ENCODE results near the gene CXXC5. TPM values are rescaled to one million over a fixed set of nuclear protein-coding genes. Genes with fewer than 3 reads are reported as not detected.

Gene CXXC5
- total RNA-seq, 1 donor from 2014 or later = 81.6 TPM

DNA sequence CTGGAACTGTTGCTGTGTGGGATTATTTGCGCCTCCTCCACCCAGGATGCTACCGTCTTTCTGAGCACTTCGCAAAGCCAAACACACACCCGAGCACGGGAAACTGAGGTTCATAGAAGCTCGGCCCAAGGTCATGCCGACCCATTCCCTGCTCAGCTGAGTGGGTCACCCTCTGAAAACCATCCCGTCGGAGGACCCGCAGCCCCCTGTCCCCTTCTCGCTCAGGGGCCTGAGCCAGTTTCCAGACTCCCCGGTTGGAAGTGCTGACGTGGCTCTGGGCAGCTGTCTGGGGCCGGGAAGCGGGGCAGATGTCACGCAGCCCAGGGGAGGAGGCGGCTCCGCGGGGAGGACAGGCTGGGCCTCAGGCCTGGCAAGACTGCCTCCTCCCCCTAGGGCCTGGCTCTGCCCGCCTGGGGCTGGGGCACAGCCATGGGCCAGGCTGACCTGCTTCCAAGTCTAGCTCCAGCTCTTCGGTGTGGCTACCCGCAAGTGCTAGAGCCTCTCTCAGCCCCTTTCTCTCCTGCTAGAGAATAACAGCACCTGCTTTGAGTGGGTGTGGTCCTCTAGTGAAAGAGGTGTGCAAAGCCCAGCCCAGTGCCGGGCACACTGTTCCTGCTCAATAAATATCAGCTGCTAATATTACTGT is 9.9 kb upstream of the CXXC5 start:
- peak; percentile 87 for DNase-seq (ENCODE audit: low spot score)

DNA sequence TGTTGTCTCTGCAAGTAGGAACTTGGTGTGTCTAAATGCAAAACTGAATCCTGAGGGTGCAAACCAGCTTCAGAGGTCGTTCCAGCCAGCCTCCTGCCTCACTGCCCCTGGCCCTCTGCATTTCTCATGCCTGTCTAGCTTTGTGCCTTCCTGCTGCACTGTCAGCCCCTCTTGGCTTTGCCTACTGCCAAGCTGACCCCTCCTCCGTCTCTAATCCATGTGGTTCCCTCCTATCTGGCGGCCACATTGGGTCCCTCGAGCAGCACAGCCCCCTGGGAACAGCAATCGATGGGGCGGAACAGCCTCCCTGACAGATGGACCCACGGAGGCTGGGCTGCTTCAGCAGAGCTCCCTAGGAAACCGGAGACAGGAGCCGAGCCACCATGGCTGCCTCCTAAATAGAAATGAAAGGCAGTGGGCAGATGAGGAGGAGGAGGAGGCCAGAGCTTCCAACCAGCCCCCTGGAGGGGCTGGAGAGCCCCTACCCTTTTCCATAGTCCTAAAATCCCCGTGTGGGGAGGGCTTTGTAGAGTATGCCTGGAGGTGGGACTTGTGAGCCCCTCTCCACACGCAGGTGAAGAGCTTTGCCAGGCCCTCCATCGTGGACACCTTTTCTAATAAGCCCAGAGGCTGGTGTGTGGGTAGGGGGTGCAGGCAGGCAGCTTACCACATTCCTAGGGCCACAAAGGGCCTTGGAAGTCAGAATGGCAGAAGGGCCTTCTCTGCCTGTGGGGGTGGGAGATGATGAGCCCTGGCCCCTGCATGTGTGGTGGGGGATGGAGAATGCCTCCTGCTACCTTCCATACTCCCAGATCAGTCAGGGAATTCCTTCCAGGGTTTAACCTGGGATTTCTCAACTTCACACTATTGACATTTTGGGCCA is 9.2 kb upstream of the CXXC5 start:
- DNase-seq (ENCODE audit: low spot score) = no peak

DNA sequence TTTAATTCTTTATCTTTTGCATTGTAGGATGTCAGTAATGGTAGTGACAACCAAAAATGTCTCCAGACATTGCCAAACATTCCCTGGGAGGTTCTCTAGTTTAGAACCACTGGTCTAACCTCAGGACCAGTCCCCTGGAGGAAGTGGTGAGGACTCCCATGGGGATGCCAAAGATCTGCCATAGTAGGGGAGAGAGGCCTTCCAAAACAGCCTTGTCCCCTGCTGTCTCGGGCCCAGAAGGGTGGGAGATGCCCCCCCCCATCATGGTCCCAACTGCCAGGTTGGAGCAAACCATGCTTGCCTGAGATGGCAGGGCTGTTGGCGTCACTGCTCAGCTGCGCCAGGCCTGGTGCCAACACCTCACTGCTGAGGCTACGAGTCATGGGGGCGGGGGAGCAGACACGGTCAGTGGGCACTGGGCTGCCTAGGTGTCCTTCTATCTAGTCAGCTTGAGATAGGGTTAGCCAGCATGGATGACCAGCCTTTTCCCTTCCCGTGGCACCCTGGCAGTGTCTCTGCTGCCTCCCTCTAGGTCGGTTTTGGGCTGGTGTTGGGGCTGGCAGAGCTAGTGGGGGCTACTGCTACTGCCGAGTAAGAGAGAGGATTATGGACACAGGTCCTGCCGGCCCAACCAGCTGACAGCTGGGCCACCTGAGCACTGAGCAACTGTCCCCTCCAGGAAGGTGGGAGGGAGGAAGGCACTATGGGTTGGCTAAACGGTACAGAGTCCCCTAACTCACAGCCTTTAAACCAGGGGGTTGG is 8.3 kb upstream of the CXXC5 start:
- no peak for DNase-seq (ENCODE audit: low spot score)

DNA sequence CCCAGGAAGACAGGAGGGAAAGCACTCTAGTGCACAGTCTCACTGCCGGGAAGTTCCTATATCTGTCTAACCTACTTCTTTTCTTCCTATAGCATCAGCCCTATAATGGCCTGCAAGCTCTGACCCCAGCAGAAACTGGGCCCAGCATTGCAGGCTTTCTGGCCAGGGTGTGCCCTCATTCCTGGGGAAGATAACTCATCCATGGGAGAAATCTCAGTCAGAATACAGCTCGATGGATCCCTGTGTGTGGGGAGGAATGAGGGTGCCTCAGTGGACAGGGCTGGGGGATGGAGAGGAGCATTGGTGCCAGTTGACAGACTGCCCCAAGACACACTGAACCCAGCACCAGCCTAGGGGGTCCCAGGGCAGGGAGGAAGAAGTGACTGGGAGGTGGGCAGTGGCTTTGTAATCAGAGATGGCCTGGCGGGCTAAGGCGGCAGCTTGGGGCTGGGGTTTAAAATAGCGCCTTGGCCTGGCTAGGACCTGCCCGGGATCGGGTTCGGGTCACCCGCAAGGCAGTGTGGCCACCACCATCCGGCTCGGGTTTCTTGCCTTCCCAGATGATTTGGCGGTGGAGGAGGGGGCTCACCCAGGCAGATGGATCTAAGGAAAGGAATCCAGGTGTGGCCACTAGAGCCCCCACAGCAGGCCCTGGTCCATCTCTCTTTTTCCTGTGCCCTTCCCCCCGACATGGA is 7.6 kb upstream of the CXXC5 start:
- no peak for DNase-seq (ENCODE audit: low spot score)

DNA sequence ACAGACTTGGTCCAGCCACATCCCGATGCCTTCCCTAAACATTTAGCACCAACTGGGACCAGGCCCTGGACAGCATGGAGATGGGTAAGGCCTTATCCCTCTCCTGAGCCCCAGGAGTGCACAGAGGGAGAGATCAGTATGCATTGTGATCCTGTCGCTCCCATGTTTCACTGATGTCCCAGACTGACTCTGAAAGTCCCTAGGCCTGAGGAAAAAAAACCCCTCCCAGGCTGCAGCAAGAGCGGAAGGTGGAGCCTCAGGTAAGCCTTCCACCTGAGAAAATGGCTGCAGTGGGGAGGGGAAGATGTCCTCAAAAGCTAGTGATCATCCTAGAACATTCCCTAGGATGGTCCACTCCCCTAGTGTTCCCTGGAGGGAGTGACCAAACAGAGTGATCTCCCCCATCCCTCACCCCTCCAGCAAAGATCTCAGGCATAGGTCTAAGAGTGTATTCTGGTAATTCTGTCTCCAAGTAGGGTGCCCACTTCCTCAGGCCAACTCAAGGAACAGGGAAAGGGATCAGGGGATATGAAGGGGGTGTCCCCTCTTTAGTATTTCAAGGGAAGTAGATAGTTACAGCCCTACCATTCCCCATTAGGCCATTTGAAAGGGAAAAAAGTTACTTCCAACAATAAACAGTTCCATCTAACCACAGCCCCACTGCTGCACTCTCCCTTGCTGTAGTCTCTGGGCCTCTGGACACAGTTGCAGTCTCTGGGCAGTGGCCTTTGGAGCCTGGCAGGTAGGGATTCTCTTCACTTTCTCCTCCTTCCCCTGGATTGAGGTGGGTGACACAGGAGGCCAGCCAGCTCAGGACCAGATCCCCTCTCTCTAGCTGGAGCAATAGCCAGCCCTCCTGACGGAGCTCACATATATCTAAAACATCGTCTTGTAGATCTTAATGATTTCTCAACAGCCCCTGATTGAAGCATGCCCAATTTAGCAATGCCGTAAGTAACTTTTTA is 6.8 kb upstream of the CXXC5 start:
- no peak for DNase-seq (ENCODE audit: low spot score)

DNA sequence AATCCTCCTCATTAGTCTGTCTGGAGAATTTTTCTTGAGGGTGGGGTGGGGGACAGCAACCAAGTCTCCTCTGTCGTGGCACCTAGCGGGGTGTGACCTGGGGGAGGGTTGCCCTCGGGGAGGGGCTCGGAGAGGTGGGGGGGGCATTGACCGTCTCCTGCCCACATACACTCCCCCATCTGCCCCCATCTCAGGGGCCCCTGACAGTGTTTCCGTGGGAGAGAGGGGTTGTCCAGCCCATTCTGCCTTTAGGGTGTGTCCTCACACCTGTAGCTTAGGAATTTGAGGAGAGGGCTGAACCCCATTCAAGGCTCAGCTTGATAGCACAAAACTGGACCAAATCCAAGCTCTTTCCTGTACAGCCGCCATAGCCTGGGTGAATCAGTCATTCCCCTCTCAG is 5.9 kb upstream of the CXXC5 start:
- DNase-seq (ENCODE audit: low spot score) = no peak

DNA sequence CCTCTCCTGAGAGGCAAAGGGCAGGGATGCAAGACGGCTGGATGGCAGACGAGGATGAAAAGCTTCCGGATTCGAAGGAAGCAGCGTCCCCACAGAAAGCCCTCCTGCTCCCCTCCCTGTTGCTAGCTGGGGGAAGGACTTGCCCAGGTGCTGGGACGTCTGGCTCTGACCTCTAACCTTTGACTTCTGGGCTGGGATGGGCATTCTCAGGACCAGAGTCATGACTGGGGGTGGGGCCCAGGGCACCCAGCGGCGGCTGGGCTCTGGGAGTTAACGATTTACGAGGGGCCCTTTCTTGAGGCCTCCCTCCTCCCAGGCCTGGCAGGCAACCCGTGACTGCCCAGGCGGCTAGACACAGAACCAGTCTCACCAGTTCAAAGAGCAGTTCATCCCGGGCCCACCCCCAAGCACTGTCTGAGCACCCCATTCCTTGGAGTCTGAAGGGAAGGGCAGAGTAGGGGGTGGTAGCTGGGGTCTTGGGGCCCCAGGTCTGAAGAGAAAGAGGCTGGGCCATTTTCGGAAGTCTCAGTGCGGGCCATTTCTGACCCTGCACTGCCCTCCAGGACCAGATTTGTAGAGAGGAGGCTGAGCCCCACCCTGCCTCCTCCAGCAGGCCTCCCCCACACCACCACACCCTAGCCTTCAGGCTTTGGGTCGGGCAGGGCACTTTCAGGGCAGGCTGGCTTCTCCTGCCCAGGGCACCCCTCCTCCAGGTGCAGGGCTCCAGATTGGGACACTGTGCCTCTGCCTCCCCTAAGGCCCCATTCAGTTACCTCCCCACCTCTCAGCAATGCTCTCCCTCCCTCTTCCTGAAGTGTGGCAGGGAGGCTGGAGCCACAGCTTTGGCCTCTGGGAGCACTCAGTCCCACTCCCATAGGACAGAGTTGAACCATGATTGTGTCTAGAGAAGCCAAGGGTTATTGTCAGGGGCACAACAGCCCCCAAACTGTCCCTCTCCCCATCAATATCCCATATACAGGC is 5.0 kb upstream of the CXXC5 start:
- peak; percentile 60 for DNase-seq (ENCODE audit: low spot score)

DNA sequence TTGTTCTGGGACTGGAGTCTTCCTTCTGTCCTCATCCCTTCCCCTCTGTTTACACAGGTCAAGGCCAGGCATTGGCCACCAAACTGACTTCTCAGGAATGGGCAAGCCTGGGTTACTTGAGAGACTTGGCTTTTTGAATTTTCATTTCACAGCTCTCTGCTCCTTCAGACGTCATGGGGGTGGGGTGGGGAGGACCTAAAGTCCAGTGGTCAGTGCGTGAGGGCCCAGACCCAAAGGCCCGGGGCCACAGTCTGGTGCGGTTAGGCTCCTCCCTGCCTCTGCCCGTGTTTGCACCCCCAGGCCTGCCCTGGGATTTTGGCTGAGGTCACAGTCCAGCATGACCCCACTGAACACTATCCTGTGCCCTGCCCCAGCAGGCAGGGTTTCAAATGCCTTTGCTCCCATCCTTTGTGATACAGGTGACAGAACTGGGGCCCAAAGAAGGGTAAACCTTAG is 4.1 kb upstream of the CXXC5 start:
- DNase-seq (ENCODE audit: low spot score) = no peak

DNA sequence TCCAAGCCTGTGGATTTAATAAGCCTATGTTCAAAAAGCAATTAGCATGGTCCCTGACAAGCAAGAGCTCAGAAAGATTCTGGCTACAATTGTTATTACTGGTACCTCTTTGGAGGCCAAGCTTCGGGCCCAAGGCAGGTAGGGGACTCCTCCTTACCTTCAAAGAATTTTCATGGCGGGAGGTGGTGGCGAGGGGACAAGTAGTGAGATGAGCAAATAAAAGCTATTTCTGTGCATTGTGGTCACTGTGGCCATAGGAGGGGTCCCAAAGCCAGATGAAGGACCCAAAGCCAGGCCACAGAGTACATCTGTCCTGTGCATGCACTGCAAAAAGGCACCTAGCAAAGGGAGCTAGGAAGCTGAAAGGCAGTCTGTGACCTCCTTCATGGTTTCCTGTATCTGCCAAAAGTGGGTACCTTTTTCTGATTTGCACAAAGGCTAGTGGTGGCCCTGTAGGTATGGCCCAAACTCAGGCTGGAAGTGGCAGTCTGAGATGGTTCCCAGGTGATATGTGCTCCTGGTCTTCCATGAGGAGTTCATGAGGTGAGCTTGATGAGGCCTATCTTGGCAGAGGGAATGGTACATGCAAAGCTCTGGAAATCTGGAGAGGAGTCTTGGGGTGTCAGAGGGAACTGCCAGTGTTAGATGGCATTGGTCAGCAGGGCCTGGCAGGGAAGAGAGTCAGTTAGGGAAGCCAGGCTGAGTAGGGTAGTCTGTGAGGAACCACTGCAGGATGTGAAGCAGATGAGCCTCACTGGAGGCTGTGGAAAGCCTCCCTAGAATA is 3.3 kb upstream of the CXXC5 start:
- no peak for DNase-seq (ENCODE audit: low spot score)

DNA sequence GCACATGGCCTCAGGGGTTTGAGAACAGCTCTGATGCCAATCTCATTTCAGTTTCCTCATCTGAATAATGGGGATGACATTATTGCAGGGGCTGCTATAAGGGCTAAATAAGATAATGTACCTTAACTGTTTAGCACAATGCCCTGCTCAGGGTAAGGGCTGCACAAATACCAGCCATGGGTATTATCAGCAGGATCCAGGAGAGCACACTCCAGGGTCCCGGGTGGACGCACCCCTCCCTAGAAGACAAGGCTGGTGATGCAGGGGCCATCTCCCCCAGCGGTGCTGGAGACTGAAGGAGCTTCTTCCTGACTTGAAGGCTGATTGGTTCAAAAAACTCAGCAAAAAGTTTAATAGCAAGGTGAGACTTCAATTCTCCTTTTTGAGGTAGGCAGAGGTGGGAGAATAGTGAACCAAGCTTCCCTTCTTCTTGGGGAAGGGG is 2.7 kb upstream of the CXXC5 start:
- no peak for DNase-seq (ENCODE audit: low spot score)

DNA sequence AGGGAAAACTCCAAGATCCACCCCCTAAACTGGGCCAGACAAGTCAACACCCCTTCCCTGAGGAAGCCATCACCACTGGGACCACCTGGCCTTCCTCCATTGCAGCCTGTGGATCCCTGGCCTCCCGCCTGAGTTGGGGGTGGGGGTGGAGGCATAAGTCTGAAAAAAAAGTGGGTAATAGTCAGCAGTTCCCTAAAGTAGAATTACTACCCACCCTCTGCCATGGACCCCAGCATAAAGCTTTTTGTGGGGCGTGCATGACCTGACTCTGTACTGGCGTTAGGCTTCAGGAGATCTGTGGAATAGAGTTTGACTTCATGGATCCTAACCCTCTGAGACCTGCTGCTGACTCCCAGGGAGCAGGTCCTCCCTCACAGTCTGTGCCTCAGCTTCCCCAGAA is 2.0 kb upstream of the CXXC5 start:
- DNase-seq (ENCODE audit: low spot score) = no peak

DNA sequence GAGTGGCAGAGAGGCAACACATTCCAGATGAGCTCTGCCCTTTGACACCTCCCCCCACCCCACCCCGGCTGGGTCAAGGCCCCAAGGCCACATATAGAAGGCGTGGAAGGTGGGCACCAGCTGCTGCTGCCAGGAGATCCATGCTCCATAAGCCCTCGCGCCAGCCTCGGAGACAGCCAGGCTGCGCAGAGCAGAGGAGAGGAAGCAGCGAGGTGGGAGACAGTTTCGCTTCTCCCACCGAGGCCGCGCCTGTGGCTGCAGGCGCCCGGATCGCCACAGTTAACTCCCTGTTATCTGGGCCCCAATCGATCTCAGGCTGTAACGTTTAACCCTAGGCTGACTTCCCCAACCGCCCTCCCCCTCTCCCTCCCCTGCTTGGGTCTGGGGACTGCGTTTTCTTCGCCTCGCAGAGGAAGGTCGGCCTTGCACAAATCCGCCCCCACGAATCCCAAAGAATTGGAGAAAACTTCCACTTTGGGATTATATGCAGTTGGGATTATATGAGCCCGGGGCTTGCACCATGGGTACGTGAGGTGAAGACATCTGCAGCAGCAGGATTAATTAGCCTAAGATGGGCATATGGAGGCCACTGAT is 1.1 kb upstream of the CXXC5 start:
- DNase-seq (ENCODE audit: low spot score) = no peak

DNA sequence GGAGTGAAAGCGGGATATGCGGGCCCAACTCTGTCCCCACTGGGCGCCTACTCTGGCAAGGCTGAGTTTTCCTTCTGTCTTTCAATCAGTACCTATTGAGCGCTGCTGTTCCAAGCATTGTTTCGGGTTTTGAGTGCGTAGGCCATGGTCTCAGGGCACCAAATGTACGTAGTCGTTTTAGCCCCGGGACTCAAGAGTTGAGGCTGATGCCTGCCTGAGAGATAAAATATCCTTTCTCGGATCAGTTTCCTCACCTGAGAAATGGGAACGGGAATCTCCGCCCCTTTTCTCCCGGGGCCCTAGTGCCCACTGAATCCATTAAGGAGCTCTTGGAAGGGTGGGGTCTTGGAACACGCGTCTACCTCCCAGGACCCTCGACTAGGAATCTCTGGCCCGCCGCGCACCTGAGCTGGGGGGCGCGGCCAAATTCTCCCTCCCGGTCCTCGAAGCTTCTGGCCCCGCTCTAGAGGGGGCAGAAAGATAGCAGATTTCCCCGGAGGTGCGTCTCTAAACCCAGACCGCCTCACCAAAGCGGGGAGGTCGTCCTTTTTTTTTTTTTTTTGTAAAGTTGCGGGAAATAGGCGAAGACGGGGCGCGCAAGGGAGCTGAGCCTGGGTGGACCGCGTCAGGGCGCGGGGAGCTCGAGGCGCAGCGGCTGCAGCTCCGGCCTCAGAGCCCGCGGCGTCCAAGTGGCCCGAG is 494 bp upstream of the CXXC5 start:
- DNase-seq (ENCODE audit: low spot score) = no peak

DNA sequence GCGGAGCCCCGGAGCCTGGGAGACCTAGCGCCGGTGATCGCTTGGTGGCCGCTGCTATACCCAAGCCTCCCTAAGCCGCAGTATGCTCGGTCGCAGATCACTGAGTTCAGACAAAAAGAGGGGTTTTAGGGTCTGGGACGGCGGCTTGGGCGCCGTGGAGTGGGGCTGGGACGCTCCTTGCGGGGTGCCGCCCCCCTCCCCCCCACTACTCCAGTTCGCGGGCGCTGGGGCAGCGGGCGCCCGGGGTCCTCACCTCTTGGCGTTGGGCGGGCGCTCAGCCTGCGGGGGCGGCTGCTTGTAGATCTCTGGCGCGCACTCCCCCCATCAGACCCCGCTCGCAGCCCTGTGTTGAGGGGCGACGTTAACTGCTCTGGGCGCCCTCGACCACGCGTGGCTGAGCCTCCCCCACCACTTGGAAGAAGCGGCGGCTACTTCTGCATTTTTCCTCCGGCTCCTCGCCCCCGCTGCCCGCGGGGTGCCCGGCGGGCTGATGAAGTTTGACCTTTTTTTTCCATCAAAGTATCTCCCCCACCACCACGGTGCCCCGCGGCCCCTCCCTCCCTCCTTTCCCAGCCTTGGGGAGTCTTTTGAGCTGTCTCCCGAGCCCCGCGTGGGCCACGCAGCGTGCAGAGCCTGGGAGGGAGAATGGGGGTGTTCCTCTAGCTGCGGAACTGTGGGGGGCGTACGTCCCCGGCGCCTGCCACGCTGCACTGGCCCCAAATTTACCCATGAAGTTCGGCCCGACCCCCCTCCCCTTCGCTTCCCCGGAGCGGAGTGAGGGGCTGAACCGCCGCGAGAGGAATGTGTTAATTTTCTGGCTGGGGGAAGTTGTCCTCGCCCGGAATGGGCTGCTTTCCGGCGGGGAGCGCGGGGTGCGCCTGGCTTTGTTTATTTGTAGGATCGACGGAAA is 1.2 kb downstream of the CXXC5 start:
- DNase-seq (ENCODE audit: low spot score) = no peak

DNA sequence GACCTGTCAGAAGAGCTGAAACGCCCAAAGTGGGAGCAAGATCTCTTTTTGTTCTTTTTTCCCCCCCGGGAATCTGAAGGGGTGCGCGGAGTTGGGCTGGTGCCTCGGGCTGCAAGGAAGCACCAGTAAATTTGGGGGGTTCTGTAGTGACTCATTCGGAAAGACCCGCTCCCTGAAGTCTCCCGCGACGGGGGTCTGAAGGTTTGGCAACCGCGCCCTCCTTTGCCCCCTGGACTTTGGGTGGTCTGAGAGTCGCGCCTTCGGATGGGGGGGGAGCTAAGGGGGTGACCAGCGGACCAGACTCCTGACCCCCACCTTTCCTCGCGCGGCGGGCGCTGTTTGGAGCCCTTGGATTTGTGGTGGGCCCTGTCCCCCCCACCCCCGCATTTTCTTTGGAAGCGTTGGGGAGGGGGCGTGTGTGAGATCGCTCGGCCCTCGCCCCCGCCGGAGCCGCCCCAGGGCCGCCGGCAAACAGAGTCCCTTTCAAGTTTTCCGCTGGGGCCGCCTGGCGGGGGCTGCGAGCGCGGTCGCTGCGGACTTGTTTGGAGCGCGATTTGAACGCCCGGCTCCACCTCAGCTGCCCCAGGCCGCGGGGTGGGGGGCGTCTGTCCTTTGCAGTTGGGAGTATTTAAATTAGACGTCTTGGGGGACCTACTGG is 2.0 kb downstream of the CXXC5 start:
- no peak for DNase-seq (ENCODE audit: low spot score)

DNA sequence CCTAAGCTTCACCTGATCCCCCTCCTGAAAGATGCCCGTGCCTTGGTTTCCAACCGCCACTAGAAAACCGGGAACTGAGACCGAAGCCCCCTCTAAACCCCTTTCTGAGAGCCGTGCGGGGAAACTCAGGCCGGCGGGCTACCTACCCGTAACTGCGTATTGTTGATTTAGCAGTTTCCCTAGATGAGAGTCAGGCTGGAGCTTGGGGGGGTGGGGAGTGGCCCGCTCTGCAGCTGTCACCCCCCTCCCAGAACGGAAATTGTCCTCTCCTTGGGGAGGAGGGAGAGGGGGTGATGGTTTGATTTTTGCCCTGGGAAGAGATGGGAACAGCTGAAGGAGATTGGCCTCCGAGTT is 2.5 kb downstream of the CXXC5 start:
- DNase-seq (ENCODE audit: low spot score) = no peak
